Measurements from ENCODE around the gene TPM1. TPM values are rescaled to one million over a fixed set of nuclear protein-coding genes. Genes with fewer than 3 reads are reported as not detected.

Gene TPM1
- total RNA-seq, 2 donors from 2014 or later, result 245 to 363 TPM

DNA sequence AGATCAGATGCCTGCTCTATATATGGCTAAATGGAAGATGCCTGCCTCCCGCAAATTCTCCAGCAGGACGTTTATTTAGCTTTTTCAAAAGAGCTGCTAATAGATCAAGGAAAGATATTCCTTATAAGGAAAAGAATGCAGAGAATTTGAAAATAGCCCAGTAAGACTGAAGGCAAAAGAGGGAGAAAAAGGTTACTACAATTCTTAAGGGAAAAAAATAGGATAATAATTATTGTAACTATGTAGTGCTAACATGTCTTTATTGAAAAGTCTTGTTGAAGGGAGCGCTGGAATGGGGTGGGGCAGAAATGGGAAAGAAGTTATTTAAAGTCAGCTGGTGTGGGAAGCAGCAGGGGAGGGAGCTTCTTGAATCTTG, 2.9 kb downstream of the TPM1 start:
- peak overlapping the region; percentile 21 for H3K27ac ChIP-seq (ENCODE audit: low read depth, low read length)
- peaks cover 47% of the 10 kb centered on the region for H3K36me3 ChIP-seq (ENCODE audit: control insufficient read depth, insufficient read depth, low read length)
- Mint-ChIP-seq H3K27me3 (ENCODE audit: insufficient read depth) (peaks cover 15% of the 10 kb centered on the region), H3K36me3 (ENCODE audit: low read depth) (peaks cover 13% of the 10 kb centered on the region), H3K27ac (peak overlapping the region; percentile 92), H3K4me3 (peak overlapping the region; percentile 83), H3K4me1 (peaks cover 65% of the 10 kb centered on the region), H3K9me3 (no peaks in the 10 kb centered on the region)
- peaks cover 4% of the 10 kb centered on the region for H3K27me3 ChIP-seq (ENCODE audit: control insufficient read depth, insufficient read depth, low read length, poor library complexity, severe bottlenecking)
- DNase-seq, result no peak
- H3K9me3 ChIP-seq (ENCODE audit: control insufficient read depth, low read length), result no peaks in the 10 kb centered on the region
- TF ChIP-seq CTCF (conservative IDR thresholded peaks at IDR 0.05), result no peak
- peak overlapping the region; percentile 81 for H3K9ac ChIP-seq (ENCODE audit: extremely low read depth, low read length, poor library complexity, severe bottlenecking)
- 20 to 47% methylated on average over 3 of the region's 3 CpGs for WGBS, 2 experiments (ENCODE audit: insufficient coverage in 1 of 2, insufficient read length in 1 of 2)
- peaks cover 28% of the 10 kb centered on the region for H3K4me1 ChIP-seq (ENCODE audit: control insufficient read depth, insufficient read depth, low read length)
- peak overlapping the region; percentile 97 for H3K4me3 ChIP-seq (ENCODE audit: low read length)

- H3K9me3 ChIP-seq (ENCODE audit: control insufficient read depth, low read length), result no peaks in the 10 kb centered on the region
- H3K4me1 ChIP-seq (ENCODE audit: control insufficient read depth, insufficient read depth, low read length), result peaks cover 31% of the 10 kb centered on the region
- TF ChIP-seq CTCF (conservative IDR thresholded peaks at IDR 0.05), result no peak
- Mint-ChIP-seq H3K36me3 (ENCODE audit: low read depth) (peaks cover 13% of the 10 kb centered on the region), H3K4me1 (peaks cover 68% of the 10 kb centered on the region), H3K4me3 (peak overlapping the region; percentile 83), H3K27me3 (ENCODE audit: insufficient read depth) (peaks cover 12% of the 10 kb centered on the region), H3K9me3 (no peaks in the 10 kb centered on the region), H3K27ac (peak overlapping the region; percentile 92)
- 78 to 94% methylated on average over 2 to 3 of the region's 3 CpGs for WGBS, 2 experiments (ENCODE audit: insufficient coverage in 1 of 2, insufficient read length in 1 of 2)
- H3K4me3 ChIP-seq (ENCODE audit: low read length), result peak overlapping the region; percentile 97
- peaks cover 50% of the 10 kb centered on the region for H3K36me3 ChIP-seq (ENCODE audit: control insufficient read depth, insufficient read depth, low read length)
- peak overlapping the region; percentile 81 for H3K9ac ChIP-seq (ENCODE audit: extremely low read depth, low read length, poor library complexity, severe bottlenecking)
- peaks cover 4% of the 10 kb centered on the region for H3K27me3 ChIP-seq (ENCODE audit: control insufficient read depth, insufficient read depth, low read length, poor library complexity, severe bottlenecking)
- no peak for DNase-seq
- H3K27ac ChIP-seq (ENCODE audit: low read depth, low read length), result peak overlapping the region; percentile 21
Observed at GRCh38 chr15:63045879-63046278, 3.3 kb downstream of the TPM1 start.

- peak; percentile 80 for DNase-seq
- no peak overlapping the region for H3K27ac ChIP-seq (ENCODE audit: low read depth, low read length)
- H3K9ac ChIP-seq (ENCODE audit: extremely low read depth, low read length, poor library complexity, severe bottlenecking), result peak overlapping the region; percentile 0
- H3K27me3 ChIP-seq (ENCODE audit: control insufficient read depth, insufficient read depth, low read length, poor library complexity, severe bottlenecking), result no peaks in the 10 kb centered on the region
- peak overlapping the region; percentile 97 for H3K4me3 ChIP-seq (ENCODE audit: low read length)
- peaks cover 70% of the 10 kb centered on the region for H3K4me1 Mint-ChIP-seq
- H3K9me3 Mint-ChIP-seq, result no peaks in the 10 kb centered on the region
- H3K9me3 ChIP-seq (ENCODE audit: control insufficient read depth, low read length), result no peaks in the 10 kb centered on the region
- peaks cover 34% of the 10 kb centered on the region for H3K4me1 ChIP-seq (ENCODE audit: control insufficient read depth, insufficient read depth, low read length)
- peaks cover 13% of the 10 kb centered on the region for H3K36me3 Mint-ChIP-seq (ENCODE audit: low read depth)
- no peaks in the 10 kb centered on the region for H3K27me3 Mint-ChIP-seq (ENCODE audit: insufficient read depth)
- H3K27ac Mint-ChIP-seq, result peak overlapping the region; percentile 92
- H3K4me3 Mint-ChIP-seq, result peak overlapping the region; percentile 87
- 61 to 68% methylated on average over 3 to 8 of the region's 8 CpGs for WGBS, 2 experiments (ENCODE audit: insufficient coverage in 1 of 2, insufficient read length in 1 of 2)
- TF ChIP-seq CTCF (conservative IDR thresholded peaks at IDR 0.05), result no peak
- H3K36me3 ChIP-seq (ENCODE audit: control insufficient read depth, insufficient read depth, low read length), result peaks cover 62% of the 10 kb centered on the region
Observed at GRCh38 chr15:63046917-63047760, 4.6 kb downstream of the TPM1 start.
